DOHH2 (cell line): ENCODE measurements around the gene EPHA4.

Experiments
- EZH2phosphoT487 ChIP-seq: fragments of 200-600 bp; sonication (generic); IDR thresholded peaks from 2 replicates; pipeline ENCODE4 v1.6.1; 2017; ENCODE audit warnings: borderline replicate concordance, mild to moderate bottlenecking, antibody characterized with exemption, low read length, moderate library complexity, mixed read lengths
- TF ChIP-seq, protein P1 (sequence below): fragments of 200-600 bp; sonication (generic); IDR thresholded peaks from one replicate; pipeline ENCODE4 v1.5.1; 2014; ENCODE audit warnings: antibody characterized with exemption, mild to moderate bottlenecking, low read depth, low read length; ENCODE audit not compliant: poor library complexity, severe bottlenecking

- TF ChIP-seq, protein P1, sequence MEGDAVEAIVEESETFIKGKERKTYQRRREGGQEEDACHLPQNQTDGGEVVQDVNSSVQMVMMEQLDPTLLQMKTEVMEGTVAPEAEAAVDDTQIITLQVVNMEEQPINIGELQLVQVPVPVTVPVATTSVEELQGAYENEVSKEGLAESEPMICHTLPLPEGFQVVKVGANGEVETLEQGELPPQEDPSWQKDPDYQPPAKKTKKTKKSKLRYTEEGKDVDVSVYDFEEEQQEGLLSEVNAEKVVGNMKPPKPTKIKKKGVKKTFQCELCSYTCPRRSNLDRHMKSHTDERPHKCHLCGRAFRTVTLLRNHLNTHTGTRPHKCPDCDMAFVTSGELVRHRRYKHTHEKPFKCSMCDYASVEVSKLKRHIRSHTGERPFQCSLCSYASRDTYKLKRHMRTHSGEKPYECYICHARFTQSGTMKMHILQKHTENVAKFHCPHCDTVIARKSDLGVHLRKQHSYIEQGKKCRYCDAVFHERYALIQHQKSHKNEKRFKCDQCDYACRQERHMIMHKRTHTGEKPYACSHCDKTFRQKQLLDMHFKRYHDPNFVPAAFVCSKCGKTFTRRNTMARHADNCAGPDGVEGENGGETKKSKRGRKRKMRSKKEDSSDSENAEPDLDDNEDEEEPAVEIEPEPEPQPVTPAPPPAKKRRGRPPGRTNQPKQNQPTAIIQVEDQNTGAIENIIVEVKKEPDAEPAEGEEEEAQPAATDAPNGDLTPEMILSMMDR, result no peak
- no peak for TF ChIP-seq EZH2phosphoT487
These were observed 195.0 kb downstream of the EPHA4 start for GRCh38 chr2:221377066-221377465.
